Keratinocyte (primary cell): ENCODE results near the gene FXR1.

Experiments used
- EZH2 ChIP-seq: IDR thresholded peaks from one replicate; pipeline ENCODE4 v1.6.1; 2012; ENCODE audit warnings: inconsistent platforms, mild to moderate bottlenecking, low read length, moderate library complexity
- TF ChIP-seq, protein P1 (sequence below), 3 experiments: IDR thresholded peaks in 1 of 3; conservative IDR thresholded peaks in 1 of 3; optimal IDR thresholded peaks in 1 of 3; 2 replicates in 2 of 3; 3 replicates in 1 of 3; pipeline versions ENCODE3 to v1.5.1; 2011; ENCODE audit warnings: low read length in 3 of 3, mild to moderate bottlenecking in 3 of 3, moderate library complexity in 2 of 3, control low read depth in 1 of 3, inconsistent platforms in 1 of 3; ENCODE audit not compliant: insufficient read depth in 2 of 3; ENCODE audit errors: extremely low read depth in 1 of 3

GRCh38 chr3:181007262-181007661 is 94.8 kb downstream of the FXR1 start:
- TF ChIP-seq, protein P1, sequence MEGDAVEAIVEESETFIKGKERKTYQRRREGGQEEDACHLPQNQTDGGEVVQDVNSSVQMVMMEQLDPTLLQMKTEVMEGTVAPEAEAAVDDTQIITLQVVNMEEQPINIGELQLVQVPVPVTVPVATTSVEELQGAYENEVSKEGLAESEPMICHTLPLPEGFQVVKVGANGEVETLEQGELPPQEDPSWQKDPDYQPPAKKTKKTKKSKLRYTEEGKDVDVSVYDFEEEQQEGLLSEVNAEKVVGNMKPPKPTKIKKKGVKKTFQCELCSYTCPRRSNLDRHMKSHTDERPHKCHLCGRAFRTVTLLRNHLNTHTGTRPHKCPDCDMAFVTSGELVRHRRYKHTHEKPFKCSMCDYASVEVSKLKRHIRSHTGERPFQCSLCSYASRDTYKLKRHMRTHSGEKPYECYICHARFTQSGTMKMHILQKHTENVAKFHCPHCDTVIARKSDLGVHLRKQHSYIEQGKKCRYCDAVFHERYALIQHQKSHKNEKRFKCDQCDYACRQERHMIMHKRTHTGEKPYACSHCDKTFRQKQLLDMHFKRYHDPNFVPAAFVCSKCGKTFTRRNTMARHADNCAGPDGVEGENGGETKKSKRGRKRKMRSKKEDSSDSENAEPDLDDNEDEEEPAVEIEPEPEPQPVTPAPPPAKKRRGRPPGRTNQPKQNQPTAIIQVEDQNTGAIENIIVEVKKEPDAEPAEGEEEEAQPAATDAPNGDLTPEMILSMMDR (optimal IDR thresholded peaks at IDR 0.05 in 1 of 3, IDR thresholded peaks at IDR 0.05 in 1 of 3, conservative IDR thresholded peaks at IDR 0.05 in 1 of 3; ENCODE audit: extremely low read depth in 1 of 3, insufficient read depth in 2 of 3, low read length in 3 of 3), result no peak
- no peak for TF ChIP-seq EZH2
